CD1c-positive myeloid dendritic cell (primary cell): ENCODE results near the gene CTTNBP2.

Source experiments
- DNase-seq: peaks from one replicate; pipeline ENCODE4 v3.0.0-alpha.2; 2016; ENCODE audit errors: extremely low spot score

The CTTNBP2 gene

GRCh38 chr7:117690147-117690546, 183.1 kb downstream of the CTTNBP2 start:
- DNase-seq: no peak

GRCh38 chr7:117689406-117689805, 183.8 kb downstream of the CTTNBP2 start:
- DNase-seq: no peak

GRCh38 chr7:117688126-117688525, 185.1 kb downstream of the CTTNBP2 start:
- DNase-seq: no peak

- DNase-seq: no peak
These were observed 186.8 kb downstream of the CTTNBP2 start for GRCh38 chr7:117686311-117686935.

GRCh38 chr7:117685795-117686194, 187.4 kb downstream of the CTTNBP2 start:
- no peak for DNase-seq

- no peak for DNase-seq
These were observed 189.6 kb downstream of the CTTNBP2 start for GRCh38 chr7:117683430-117684175.

- no peak for DNase-seq
These were observed 190.4 kb downstream of the CTTNBP2 start for GRCh38 chr7:117682681-117683385.

GRCh38 chr7:117679120-117679519, 194.1 kb downstream of the CTTNBP2 start:
- no peak for DNase-seq

- DNase-seq: no peak
These were observed 197.5 kb downstream of the CTTNBP2 start for GRCh38 chr7:117675497-117676435.

- DNase-seq: no peak
These were observed 198.6 kb downstream of the CTTNBP2 start for GRCh38 chr7:117674617-117675016.

GRCh38 chr7:117673839-117674238, 199.4 kb downstream of the CTTNBP2 start:
- DNase-seq: no peak

- no peak for DNase-seq
These were observed 199.9 kb downstream of the CTTNBP2 start for GRCh38 chr7:117673367-117673766.

- no peak for DNase-seq
These were observed 200.8 kb downstream of the CTTNBP2 start for GRCh38 chr7:117672453-117672852.

GRCh38 chr7:117669818-117670217, 203.4 kb downstream of the CTTNBP2 start:
- no peak for DNase-seq

GRCh38 chr7:117667456-117667855, 205.8 kb downstream of the CTTNBP2 start:
- DNase-seq: no peak

GRCh38 chr7:117666689-117667088, 206.6 kb downstream of the CTTNBP2 start:
- no peak for DNase-seq

GRCh38 chr7:117666031-117666430, 207.2 kb downstream of the CTTNBP2 start:
- DNase-seq: no peak

- no peak for DNase-seq
These were observed 207.9 kb downstream of the CTTNBP2 start for GRCh38 chr7:117665368-117665767.

- no peak for DNase-seq
These were observed 209.2 kb downstream of the CTTNBP2 start for GRCh38 chr7:117664047-117664446.

- DNase-seq: no peak
These were observed 211.9 kb downstream of the CTTNBP2 start for GRCh38 chr7:117661328-117661727.
